GM12878 (cell line): ENCODE measurements around the gene UST. TPM values are rescaled to one million over a fixed set of nuclear protein-coding genes. Genes with fewer than 3 reads are reported as not detected.

ENCODE experiments used
- ATAC-seq: fragments of 200-7000 bp; cut with Tn5 transposase; 3 replicates; pipeline ENCODE4 v1.9.1; 2020; ENCODE audit warnings: mild to moderate bottlenecking, moderate library complexity
- BruUV-seq: library from RNA; stranded (reverse); fragments of 400-500 nt; replicated peaks from 2 replicates; lab custom pipeline; 2021; lab: Mats Ljungman, UMichigan
- CTCF ChIA-PET: fragments of 300-600 bp; sonication (Branson Sonifier 250); formaldehyde crosslinking; extraction: SDS; loops from one replicate; lab custom pipeline; 2021; ENCODE audit warnings: inconsistent platforms; lab: Yijun Ruan, JAX
- POLR2A ChIA-PET: fragments of 350-600 bp; formaldehyde crosslinking; extraction: SDS; loops from one replicate; lab custom pipeline; 2021; ENCODE audit warnings: inconsistent platforms; lab: Charles Lee
- RAD21 ChIA-PET: fragments of 300-600 bp; sonication (Branson Sonifier 250); formaldehyde crosslinking; loops from one replicate; lab custom pipeline; 2023; ENCODE audit warnings: antibody characterized with exemption; ENCODE audit not compliant: unreplicated experiment; lab: Charles Lee
- SMC1A ChIA-PET: fragments of 300-600 bp; sonication (Branson Sonifier 250); formaldehyde crosslinking; loops from one replicate; lab custom pipeline; 2023; ENCODE audit not compliant: unreplicated experiment, uncharacterized antibody; lab: Charles Lee
- DNase-seq: peaks from one replicate; pipeline ENCODE4 v3.0.0-alpha.2; 2011; ENCODE audit warnings: low read depth, low spot score
- FAIRE-seq: peaks from 3 replicates; lab custom pipeline; 2011; peaks lifted over from hg19 to GRCh38; lab: Jason Lieb, UNC
- H2AFZ ChIP-seq: 2 replicates; pipeline ENCODE4 v1.6.0; 2011; ENCODE audit warnings: low read depth, low read length, control low read depth; ENCODE audit not compliant: control insufficient read depth
- H3K27ac ChIP-seq: 2 replicates; pipeline ENCODE4 v1.5.1; 2011; ENCODE audit warnings: control low read depth; ENCODE audit not compliant: control insufficient read depth, insufficient read depth
- H3K27me3 ChIP-seq, 2 experiments: replicated peaks in 1 of 2; 2 replicates each; pipeline versions ENCODE4 v1.6.0 to v1.6.1; 2011; ENCODE audit warnings: low read length in 1 of 2; ENCODE audit not compliant: control insufficient read depth in 2 of 2, insufficient read depth in 2 of 2
- H3K36me3 ChIP-seq, 2 experiments: 2 replicates each; pipeline ENCODE4 v1.5.1; 2011; ENCODE audit warnings: low read length in 1 of 2; ENCODE audit not compliant: control insufficient read depth in 2 of 2, insufficient read depth in 2 of 2
- H3K4me1 ChIP-seq: 2 replicates; pipeline ENCODE4 v1.6.1; 2011; ENCODE audit warnings: mild to moderate bottlenecking, low read length, moderate library complexity, mixed read lengths; ENCODE audit not compliant: control insufficient read depth, insufficient read depth
- H3K4me2 ChIP-seq: 2 replicates; pipeline ENCODE4 v1.6.0; 2011; ENCODE audit warnings: control low read depth; ENCODE audit not compliant: control insufficient read depth, insufficient read depth
- H3K4me3 ChIP-seq: fragments of 200-600 bp; sonication (generic); 2 replicates; pipeline ENCODE4 v1.5.1; 2016
- H3K79me2 ChIP-seq: 2 replicates; pipeline ENCODE4 v1.6.0; 2011; ENCODE audit warnings: low read length; ENCODE audit not compliant: control insufficient read depth, insufficient read depth
- H3K9ac ChIP-seq: 2 replicates; pipeline ENCODE4 v1.8.0; 2011; ENCODE audit warnings: low read length, control low read depth, mixed read lengths; ENCODE audit not compliant: control insufficient read depth, insufficient read depth
- H3K9me3 ChIP-seq: replicated peaks from 3 replicates; pipeline ENCODE4 v1.5.1; 2011; ENCODE audit warnings: mild to moderate bottlenecking, low read length; ENCODE audit not compliant: control insufficient read depth, insufficient read depth
- H4K20me1 ChIP-seq: 2 replicates; pipeline ENCODE4 v1.6.0; 2011; ENCODE audit not compliant: control insufficient read depth, insufficient read depth
- DPF2 ChIP-seq: fragments of 450-650 bp; IDR thresholded peaks from 2 replicates; pipeline ENCODE4 v1.6.1; 2017; ENCODE audit warnings: mild to moderate bottlenecking
- ESRRA ChIP-seq: IDR thresholded peaks from 2 replicates; pipeline ENCODE4 v1.6.1; 2012; ENCODE audit warnings: mild to moderate bottlenecking, low read length, improper control_type of control experiment
- ETV6 ChIP-seq, 2 experiments: fragments of 450-650 bp in 1 of 2; IDR thresholded peaks in 1 of 2; conservative IDR thresholded peaks in 1 of 2; 2 replicates each; pipeline ENCODE4 v1.6.1; 2014; ENCODE audit warnings: antibody characterized with exemption in 1 of 2, borderline replicate concordance in 1 of 2, low read depth in 1 of 2, mild to moderate bottlenecking in 1 of 2, moderate library complexity in 1 of 2
- EZH2 ChIP-seq: IDR thresholded peaks from 2 replicates; pipeline ENCODE4 v1.6.1; 2012; ENCODE audit warnings: low read depth, mild to moderate bottlenecking, control low read depth, inconsistent platforms, low read length, borderline replicate concordance; ENCODE audit not compliant: control insufficient read depth
- JUNB ChIP-seq: IDR thresholded peaks from 2 replicates; pipeline ENCODE4 v1.6.1; 2016; ENCODE audit warnings: antibody characterized with exemption, mild to moderate bottlenecking
- KAT2A ChIP-seq: conservative IDR thresholded peaks from 2 replicates; pipeline ENCODE4 v1.6.1; 2011; ENCODE audit warnings: low read depth, low read length; ENCODE audit not compliant: control insufficient read depth
- PKNOX1 ChIP-seq: fragments of 450-650 bp; IDR thresholded peaks from 2 replicates; pipeline ENCODE4 v1.6.1; 2016; ENCODE audit warnings: mild to moderate bottlenecking
- POLR2AphosphoS5 ChIP-seq: IDR thresholded peaks from 2 replicates; pipeline ENCODE4 v1.6.1; 2011; ENCODE audit warnings: mild to moderate bottlenecking, low read length, inconsistent platforms
- PRDM15 ChIP-seq: fragments of 450-650 bp; formaldehyde crosslinking; IDR thresholded peaks from 2 replicates; pipeline ENCODE4 v1.4.0; 2020; ENCODE audit warnings: mild to moderate bottlenecking, moderate library complexity
- RAD21 ChIP-seq: IDR thresholded peaks from 2 replicates; pipeline ENCODE4 v1.6.1; 2011; ENCODE audit warnings: mild to moderate bottlenecking, low read depth, low read length, moderate library complexity; ENCODE audit not compliant: insufficient read depth
- RB1 ChIP-seq: fragments of 450-650 bp; formaldehyde crosslinking; IDR thresholded peaks from 2 replicates; pipeline ENCODE4 v1.6.1; 2017; ENCODE audit warnings: mild to moderate bottlenecking, borderline replicate concordance
- RBBP5 ChIP-seq: fragments of 200-600 bp; sonication (generic); conservative IDR thresholded peaks from 2 replicates; pipeline ENCODE4 v1.6.1; 2016
- SPI1 ChIP-seq: IDR thresholded peaks from 2 replicates; pipeline ENCODE4 v1.6.1; 2011; ENCODE audit warnings: low read depth, mild to moderate bottlenecking, low read length, moderate library complexity, borderline replicate concordance; ENCODE audit not compliant: insufficient read depth
- SREBF2 ChIP-seq: IDR thresholded peaks from 2 replicates; pipeline ENCODE4 v1.6.1; 2012; ENCODE audit warnings: mild to moderate bottlenecking, low read length
- YBX1 ChIP-seq: fragments of 450-650 bp; IDR thresholded peaks from 2 replicates; pipeline ENCODE4 v1.6.1; 2016; ENCODE audit warnings: antibody characterized with exemption
- YY1 ChIP-seq: IDR thresholded peaks from 2 replicates; pipeline ENCODE4 v1.6.1; 2011; ENCODE audit warnings: low read depth, mild to moderate bottlenecking, low read length
- WGBS: methylation state at CpG from one replicate; pipeline ENCODE4 v1.1.6; 2016; ENCODE audit warnings: low lambda C conversion rate; ENCODE audit not compliant: insufficient replicate concordance, insufficient coverage; ENCODE audit errors: missing lambda C conversion rate; 5-methylcytosine and 5-hydroxymethylcytosine counted together
- in situ Hi-C: fragments of 300-500 bp; cut with MboI; formaldehyde crosslinking; loops from 9 replicates; pipeline ENCODE4 v1.14.3; 2018; ENCODE audit warnings: mixed read lengths
- intact Hi-C: fragments of 100-400 bp; cut with micrococcal nuclease; formaldehyde crosslinking; loops from one replicate; pipeline ENCODE4 v1.14.2; 2022; ENCODE audit not compliant: unreplicated experiment
- polyA plus RNA-seq, 11 experiments: library from polyadenylated mRNA; depleted of rRNA in 4 of 11; unstranded in 6 of 11; stranded (reverse) in 5 of 11; fragments of >200 nt; fragmentation: Nextera tagmentation in 4 of 11; fragmentation: Illumina TruSeq in 1 of 11; extraction: Ambion mirVana in 4 of 11; extraction: Trizol in 1 of 11; gene quantifications; 1 replicate in 1 of 11; 2 replicates in 10 of 11; pipeline versions ENCODE4 v1.2.1 to v1.2.3, GENCODE V29; 2011 to 2016; ENCODE audit warnings: inconsistent platforms in 2 of 11, missing spikeins in 2 of 11, low read depth in 1 of 11
- total RNA-seq, 4 experiments: library from RNA; depleted of rRNA in 3 of 4; stranded (reverse); fragments of >200 nt in 3 of 4; fragmentation: Illumina TruSeq in 1 of 4; extraction: Trizol in 1 of 4; gene quantifications; 2 replicates each; pipeline versions ENCODE4 v1.2.1 to v1.2.3, GENCODE V29; 2013 to 2021

The UST gene
- total and polyA plus RNA-seq, 10 of the 15 experiments (the other 5 are each of a cell fraction or from before 2014, with no cell fraction given): 0.74 to 43.3 (median 2.2) TPM

GRCh38 chr6:148701375-148701774, 45.5 kb upstream of the UST start:
- ChIA-PET RAD21 (interaction anchor here (1.3 to 2.6 kb wide), 5 partner anchors 23 to 123 kb away, joined by 3 to 18 read pairs (median 6); no protein-coding TSS in a partner anchor), SMC1A (interaction anchor here (1.0 to 4.6 kb wide), 3 partner anchors 18 to 128 kb away, joined by 3 to 21 read pairs (median 3); no protein-coding TSS in a partner anchor), CTCF (interaction anchor here (1.0 to 2.2 kb wide), 4 partner anchors 11 to 124 kb away, joined by 3 to 12 read pairs (median 6); no protein-coding TSS in a partner anchor), POLR2A (no interaction called here)
- ATAC-seq: peak; percentile 49
- Histone ChIP-seq H3K4me3 (0 out of 2 replicates have a peak overlapping the region, but pooled peaks have one; percentile 46), H3K4me2 (peak overlapping the region; percentile 83), H2AFZ (peak overlapping the region; percentile 75), H3K27ac (no peak overlapping the region), H3K9ac (no peak overlapping the region), H4K20me1 (no peaks in the 10 kb centered on the region), H3K79me2 (no peaks in the 10 kb centered on the region), H3K9me3 (no peaks in the 10 kb centered on the region; the same call in 1 of the 3 replicates), H3K27me3 (no peaks in the 10 kb centered on the region), H3K36me3 (no peaks in the 10 kb centered on the region), H3K4me1 (0 out of 2 replicates have a peak, but pooled peaks cover 3% of the 10 kb centered on the region)
- BruUV-seq: no TSS peak
- WGBS: 22% methylated on average over 3 of the region's 3 CpGs
- intact Hi-C loops: loop anchor here (5.0 kb wide), 2 partner anchors 124 to 139 kb away; no protein-coding TSS in a partner anchor
- no peak for DNase-seq
- no peak for TF ChIP-seq SPI1
- TF ChIP-seq SREBF2: no peak
- TF ChIP-seq EZH2: no peak
- TF ChIP-seq RBBP5: no peak
- no peak for TF ChIP-seq POLR2AphosphoS5
- no peak for TF ChIP-seq DPF2
- TF ChIP-seq PRDM15 (CRISPR knock-in tag): no peak
- no peak for TF ChIP-seq JUNB
- no peak for TF ChIP-seq ESRRA
- TF ChIP-seq RB1: no peak
- no peak for TF ChIP-seq YY1
- TF ChIP-seq YBX1: no peak
- TF ChIP-seq ETV6 (conservative IDR thresholded peaks at IDR 0.05 in 1 of 2, IDR thresholded peaks at IDR 0.05 in 1 of 2; ENCODE audit: borderline replicate concordance in 1 of 2, low read depth in 1 of 2): no peak
- TF ChIP-seq PKNOX1: no peak
- TF ChIP-seq RAD21: no peak
- TF ChIP-seq KAT2A: no peak
- no peak for FAIRE-seq
- in situ Hi-C loops: no loop called here
